Measurements from ENCODE around the gene CKAP2. TPM values are rescaled to one million over a fixed set of nuclear protein-coding genes. Genes with fewer than 3 reads are reported as not detected.

CKAP2 gene
- total and polyA plus RNA-seq, 7 donors: 3.0 to 10.5 (median 6.4) TPM

DNA sequence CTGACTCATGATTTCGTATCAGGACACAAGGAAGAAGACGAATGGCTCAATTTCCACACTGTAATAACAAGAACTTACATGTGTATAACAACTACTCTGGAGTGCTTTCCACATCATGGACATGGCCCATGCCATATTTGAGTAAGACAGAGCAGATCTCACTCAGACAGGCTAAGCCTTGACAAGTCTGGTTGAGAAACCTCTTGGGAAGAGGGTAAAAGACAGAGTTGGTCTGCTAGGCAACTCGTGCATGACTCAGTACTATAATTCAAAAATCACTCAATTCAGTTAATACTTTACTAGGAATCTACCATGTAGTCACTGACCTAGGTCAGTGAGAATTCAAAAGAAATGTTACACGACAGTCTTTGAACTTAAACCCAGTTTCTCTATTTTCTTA is 43.6 kb upstream of the CKAP2 start:
- no peaks in the 10 kb centered on the region for H3K9me3 ChIP-seq
- no peak for TF ChIP-seq POLR2A (IDR thresholded peaks at IDR 0.05)
- no peak for TF ChIP-seq EP300 (IDR thresholded peaks at IDR 0.05)
- TF ChIP-seq, protein P1, sequence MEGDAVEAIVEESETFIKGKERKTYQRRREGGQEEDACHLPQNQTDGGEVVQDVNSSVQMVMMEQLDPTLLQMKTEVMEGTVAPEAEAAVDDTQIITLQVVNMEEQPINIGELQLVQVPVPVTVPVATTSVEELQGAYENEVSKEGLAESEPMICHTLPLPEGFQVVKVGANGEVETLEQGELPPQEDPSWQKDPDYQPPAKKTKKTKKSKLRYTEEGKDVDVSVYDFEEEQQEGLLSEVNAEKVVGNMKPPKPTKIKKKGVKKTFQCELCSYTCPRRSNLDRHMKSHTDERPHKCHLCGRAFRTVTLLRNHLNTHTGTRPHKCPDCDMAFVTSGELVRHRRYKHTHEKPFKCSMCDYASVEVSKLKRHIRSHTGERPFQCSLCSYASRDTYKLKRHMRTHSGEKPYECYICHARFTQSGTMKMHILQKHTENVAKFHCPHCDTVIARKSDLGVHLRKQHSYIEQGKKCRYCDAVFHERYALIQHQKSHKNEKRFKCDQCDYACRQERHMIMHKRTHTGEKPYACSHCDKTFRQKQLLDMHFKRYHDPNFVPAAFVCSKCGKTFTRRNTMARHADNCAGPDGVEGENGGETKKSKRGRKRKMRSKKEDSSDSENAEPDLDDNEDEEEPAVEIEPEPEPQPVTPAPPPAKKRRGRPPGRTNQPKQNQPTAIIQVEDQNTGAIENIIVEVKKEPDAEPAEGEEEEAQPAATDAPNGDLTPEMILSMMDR (IDR thresholded peaks at IDR 0.05): no peak
- no peak for TF ChIP-seq POLR2AphosphoS5 (IDR thresholded peaks at IDR 0.05)
- intact Hi-C loops (cut with DNase I): no loop called here
- no peak overlapping the region for H3K4me3 ChIP-seq
- DNase-seq: no peak
- H3K27ac ChIP-seq: no peak overlapping the region
- no peaks in the 10 kb centered on the region for H3K27me3 ChIP-seq
- peaks cover 0 to 67% (median 19%) of the 10 kb centered on the region in 4 donors for H3K36me3 ChIP-seq
- WGBS, 2 donors: 86 to 88% methylated on average over 4 of the region's 4 CpGs
- H3K4me1 ChIP-seq: peaks cover 0 to 2% (median under 1%) of the 10 kb centered on the region in 4 donors

DNA sequence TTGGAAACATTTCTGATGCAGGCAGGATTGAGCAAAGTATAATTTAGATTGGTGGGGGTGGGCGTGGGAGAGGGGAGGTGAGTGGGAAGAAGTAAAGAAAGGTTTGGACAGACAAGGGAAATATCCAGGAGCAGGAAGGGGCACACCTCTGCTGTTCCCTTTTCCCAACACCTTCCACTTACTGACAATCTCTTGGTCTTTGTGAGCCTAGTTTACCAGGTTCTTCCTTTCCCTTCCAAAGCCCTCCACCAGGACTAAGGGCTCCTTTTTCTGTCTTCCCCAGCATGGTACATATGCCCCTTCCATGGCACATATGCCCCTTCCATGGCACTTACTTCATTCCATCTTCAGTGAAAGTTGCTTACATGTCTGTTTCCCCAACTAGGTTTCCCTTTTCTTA is 43.1 kb upstream of the CKAP2 start:
- TF ChIP-seq, protein P1 (IDR thresholded peaks at IDR 0.05): no peak
- no peak for TF ChIP-seq POLR2A (IDR thresholded peaks at IDR 0.05)
- no peak for TF ChIP-seq POLR2AphosphoS5 (IDR thresholded peaks at IDR 0.05)
- no peak for TF ChIP-seq EP300 (IDR thresholded peaks at IDR 0.05)
- H3K4me3 ChIP-seq: no peak overlapping the region
- no peak overlapping the region for H3K27ac ChIP-seq
- DNase-seq: no peak
- peaks cover 0 to 72% (median 22%) of the 10 kb centered on the region in 4 donors for H3K36me3 ChIP-seq
- intact Hi-C loops (cut with DNase I): no loop called here
- no peaks in the 10 kb centered on the region for H3K27me3 ChIP-seq
- H3K4me1 ChIP-seq: no peaks in the 10 kb centered on the region
- 92 to 94% methylated on average over 1 of the region's 1 CpG for WGBS, 2 donors
- no peaks in the 10 kb centered on the region for H3K9me3 ChIP-seq

DNA sequence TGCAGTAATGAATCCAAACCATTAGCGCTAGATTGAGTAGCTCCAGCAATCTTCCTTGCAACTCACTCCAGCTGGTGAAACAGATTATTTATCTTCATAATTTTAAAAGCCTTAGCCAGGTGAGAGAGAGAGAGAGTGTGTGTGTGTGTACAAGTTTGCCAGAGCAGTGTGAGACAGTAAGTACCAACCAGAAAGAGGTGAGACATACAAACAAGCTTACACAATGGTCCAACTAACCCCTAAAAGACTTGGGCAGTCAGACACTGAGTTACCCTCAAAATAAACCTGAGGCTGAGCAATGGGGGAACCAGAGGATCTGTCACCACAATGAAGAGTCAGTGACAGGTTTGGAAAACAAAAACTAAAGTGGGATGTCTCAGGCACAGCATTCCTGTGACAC is 41.2 kb upstream of the CKAP2 start:
- Histone ChIP-seq H3K9me3 (no peaks in the 10 kb centered on the region), H3K27ac (no peak overlapping the region), H3K36me3 (peaks cover 0 to 87% (median 34%) of the 10 kb centered on the region in 4 donors), H3K4me3 (no peak overlapping the region), H3K4me1 (no peaks in the 10 kb centered on the region), H3K27me3 (no peaks in the 10 kb centered on the region)
- DNase-seq: no peak
- intact Hi-C loops (cut with DNase I): no loop called here
- WGBS, 2 donors: 96 to 100% methylated on average over 1 of the region's 1 CpG
- TF ChIP-seq POLR2A (IDR thresholded peaks at IDR 0.05) (no peak), EP300 (IDR thresholded peaks at IDR 0.05) (no peak), POLR2AphosphoS5 (IDR thresholded peaks at IDR 0.05) (no peak)
- TF ChIP-seq, protein P1 (IDR thresholded peaks at IDR 0.05): no peak

DNA sequence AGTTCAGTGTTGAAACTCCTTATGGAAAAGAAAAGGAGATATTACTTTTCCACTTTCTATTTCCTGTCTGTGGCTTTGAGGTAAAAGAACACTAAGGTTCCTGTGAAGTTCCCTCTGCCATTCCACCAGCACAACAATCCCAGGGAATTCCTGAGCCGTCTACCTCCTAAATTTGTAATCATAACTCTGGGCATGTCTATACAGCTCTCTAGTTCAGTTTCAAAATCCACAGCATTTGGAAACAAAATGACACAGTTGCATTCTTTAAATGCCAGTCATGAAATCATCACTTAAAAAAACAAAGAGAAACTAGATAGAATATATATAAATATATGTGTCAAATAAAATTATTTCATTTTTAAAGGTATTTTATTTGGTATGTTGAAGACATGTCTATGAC is 40.3 kb upstream of the CKAP2 start:
- Histone ChIP-seq H3K27ac (no peak overlapping the region), H3K27me3 (no peaks in the 10 kb centered on the region), H3K9me3 (no peaks in the 10 kb centered on the region), H3K4me1 (no peaks in the 10 kb centered on the region), H3K4me3 (no peak overlapping the region), H3K36me3 (peaks cover 0 to 85% (median 37%) of the 10 kb centered on the region in 4 donors)
- DNase-seq: no peak
- no peak for TF ChIP-seq POLR2A (IDR thresholded peaks at IDR 0.05)
- TF ChIP-seq EP300 (IDR thresholded peaks at IDR 0.05): no peak
- TF ChIP-seq, protein P1 (IDR thresholded peaks at IDR 0.05): no peak
- TF ChIP-seq POLR2AphosphoS5 (IDR thresholded peaks at IDR 0.05): no peak
- 82 to 87% methylated on average over 1 of the region's 1 CpG for WGBS, 2 donors
- intact Hi-C loops (cut with DNase I): no loop called here

DNA sequence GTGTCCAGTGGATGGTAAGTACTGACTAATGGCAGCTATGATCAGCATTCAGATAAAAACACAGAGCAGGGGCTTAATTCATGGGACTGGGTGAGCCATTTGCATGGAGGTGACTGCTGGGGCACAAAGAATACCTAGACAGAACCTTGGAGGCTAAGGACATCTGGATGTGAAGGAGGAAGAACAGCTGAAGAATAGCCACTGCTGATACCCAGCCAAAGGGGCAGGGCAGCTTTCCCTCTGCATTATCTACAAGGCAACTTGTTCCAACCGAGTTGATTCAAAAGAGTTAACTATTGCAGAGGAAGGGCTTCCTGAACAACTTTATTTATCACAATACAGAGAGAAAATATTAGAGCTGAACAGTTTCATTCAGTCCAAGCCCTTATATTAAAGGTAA is 36.2 kb upstream of the CKAP2 start:
- no peak for DNase-seq
- TF ChIP-seq EP300 (IDR thresholded peaks at IDR 0.05): no peak
- TF ChIP-seq, protein P1 (IDR thresholded peaks at IDR 0.05): no peak
- TF ChIP-seq POLR2A (IDR thresholded peaks at IDR 0.05): no peak
- no peak for TF ChIP-seq POLR2AphosphoS5 (IDR thresholded peaks at IDR 0.05)
- H3K27me3 ChIP-seq: no peaks in the 10 kb centered on the region
- intact Hi-C loops (cut with DNase I): no loop called here
- no peaks in the 10 kb centered on the region for H3K4me1 ChIP-seq
- peaks cover 7 to 93% (median 46%) of the 10 kb centered on the region in 4 donors for H3K36me3 ChIP-seq
- H3K9me3 ChIP-seq: no peaks in the 10 kb centered on the region
- no peak overlapping the region for H3K4me3 ChIP-seq
- H3K27ac ChIP-seq: no peak overlapping the region
- WGBS, 2 donors: 41 to 70% methylated on average over 1 of the region's 1 CpG
